AG09309 (cell line): Measurements from ENCODE around the gene CPEB3.

Experiments
- DNase-seq: peaks from one replicate; pipeline ENCODE4 v3.0.0-alpha.2; 2010; ENCODE audit warnings: low read depth
- H3K4me3 ChIP-seq: 2 replicates; pipeline ENCODE4 v1.5.1; 2011; ENCODE audit warnings: mild to moderate bottlenecking, low read depth, low read length, moderate library complexity; ENCODE audit not compliant: control insufficient read depth
- TF ChIP-seq, protein P1 (sequence below): IDR thresholded peaks from 2 replicates; pipeline ENCODE4 v1.5.1; 2011; ENCODE audit warnings: mild to moderate bottlenecking, low read depth, low read length, inconsistent platforms; ENCODE audit not compliant: insufficient read depth, control insufficient read depth; ENCODE audit errors: missing control alignments

Gene CPEB3

GRCh38 chr10:92009445-92009844 lies 281.4 kb downstream of the CPEB3 start:
- TF ChIP-seq, protein P1, sequence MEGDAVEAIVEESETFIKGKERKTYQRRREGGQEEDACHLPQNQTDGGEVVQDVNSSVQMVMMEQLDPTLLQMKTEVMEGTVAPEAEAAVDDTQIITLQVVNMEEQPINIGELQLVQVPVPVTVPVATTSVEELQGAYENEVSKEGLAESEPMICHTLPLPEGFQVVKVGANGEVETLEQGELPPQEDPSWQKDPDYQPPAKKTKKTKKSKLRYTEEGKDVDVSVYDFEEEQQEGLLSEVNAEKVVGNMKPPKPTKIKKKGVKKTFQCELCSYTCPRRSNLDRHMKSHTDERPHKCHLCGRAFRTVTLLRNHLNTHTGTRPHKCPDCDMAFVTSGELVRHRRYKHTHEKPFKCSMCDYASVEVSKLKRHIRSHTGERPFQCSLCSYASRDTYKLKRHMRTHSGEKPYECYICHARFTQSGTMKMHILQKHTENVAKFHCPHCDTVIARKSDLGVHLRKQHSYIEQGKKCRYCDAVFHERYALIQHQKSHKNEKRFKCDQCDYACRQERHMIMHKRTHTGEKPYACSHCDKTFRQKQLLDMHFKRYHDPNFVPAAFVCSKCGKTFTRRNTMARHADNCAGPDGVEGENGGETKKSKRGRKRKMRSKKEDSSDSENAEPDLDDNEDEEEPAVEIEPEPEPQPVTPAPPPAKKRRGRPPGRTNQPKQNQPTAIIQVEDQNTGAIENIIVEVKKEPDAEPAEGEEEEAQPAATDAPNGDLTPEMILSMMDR, result no peak
- no peak for DNase-seq
- H3K4me3 ChIP-seq, result no peak overlapping the region

GRCh38 chr10:92005978-92006377 lies 284.9 kb downstream of the CPEB3 start:
- TF ChIP-seq, protein P1, result no peak
- H3K4me3 ChIP-seq, result no peak overlapping the region
- DNase-seq, result no peak

DNA sequence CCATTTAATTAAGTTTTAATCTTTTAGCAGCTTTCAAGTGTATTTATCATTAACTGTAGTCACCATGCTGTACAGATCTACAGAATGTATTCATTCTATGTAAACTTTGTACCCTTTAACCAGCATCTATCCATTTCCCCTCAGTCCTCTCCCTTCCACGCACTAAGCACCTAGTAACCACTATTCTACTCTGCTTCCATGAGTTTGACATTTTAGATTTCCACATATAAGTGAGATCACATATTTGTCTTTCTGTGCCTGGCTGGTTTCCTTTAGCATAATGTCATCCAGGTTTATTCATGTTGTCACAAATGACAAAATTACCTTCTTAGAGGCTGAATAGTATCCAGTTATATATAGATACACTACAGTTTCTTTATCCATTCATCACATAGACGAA lies 287.6 kb downstream of the CPEB3 start:
- TF ChIP-seq, protein P1, result no peak
- no peak overlapping the region for H3K4me3 ChIP-seq
- DNase-seq, result no peak

GRCh38 chr10:92001995-92002394 lies 288.9 kb downstream of the CPEB3 start:
- TF ChIP-seq, protein P1, result no peak
- no peak overlapping the region for H3K4me3 ChIP-seq
- no peak for DNase-seq

DNA sequence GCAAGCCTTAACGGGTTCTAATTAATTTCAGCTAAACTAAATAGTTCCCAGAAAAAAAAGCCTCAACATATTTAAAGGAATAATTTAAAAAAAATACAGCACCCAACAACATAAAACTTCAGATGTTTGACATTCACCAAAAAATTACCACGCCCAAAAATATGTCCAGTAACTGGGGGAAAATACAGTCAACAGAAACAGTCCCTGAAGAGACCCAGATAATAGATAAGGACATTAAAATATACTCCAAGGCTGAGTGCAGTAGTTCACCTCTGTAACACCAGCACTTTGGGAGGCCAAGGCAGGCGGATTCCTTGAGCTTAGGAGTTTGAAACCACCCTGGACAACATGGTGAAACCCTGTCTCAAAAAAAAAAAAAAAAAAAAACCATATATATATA lies 289.3 kb downstream of the CPEB3 start:
- no peak for DNase-seq
- H3K4me3 ChIP-seq, result no peak overlapping the region
- TF ChIP-seq, protein P1, result no peak
